Retinal pigment epithelial cell (primary cell): ENCODE results near the gene SIRT7.

Source experiments
- DNase-seq: peaks from one replicate; pipeline ENCODE4 v3.0.0-alpha.2; 2010; ENCODE audit warnings: low read depth
- H3K4me3 ChIP-seq: 2 replicates; pipeline ENCODE4 v1.5.1; 2011; ENCODE audit warnings: mild to moderate bottlenecking, low read length, control low read depth, moderate library complexity
- TF ChIP-seq, protein P1 (sequence below): conservative IDR thresholded peaks from 2 replicates; pipeline ENCODE4 v1.5.1; 2011; ENCODE audit warnings: low read depth, low read length, control low read depth, inconsistent platforms

The SIRT7 gene

DNA sequence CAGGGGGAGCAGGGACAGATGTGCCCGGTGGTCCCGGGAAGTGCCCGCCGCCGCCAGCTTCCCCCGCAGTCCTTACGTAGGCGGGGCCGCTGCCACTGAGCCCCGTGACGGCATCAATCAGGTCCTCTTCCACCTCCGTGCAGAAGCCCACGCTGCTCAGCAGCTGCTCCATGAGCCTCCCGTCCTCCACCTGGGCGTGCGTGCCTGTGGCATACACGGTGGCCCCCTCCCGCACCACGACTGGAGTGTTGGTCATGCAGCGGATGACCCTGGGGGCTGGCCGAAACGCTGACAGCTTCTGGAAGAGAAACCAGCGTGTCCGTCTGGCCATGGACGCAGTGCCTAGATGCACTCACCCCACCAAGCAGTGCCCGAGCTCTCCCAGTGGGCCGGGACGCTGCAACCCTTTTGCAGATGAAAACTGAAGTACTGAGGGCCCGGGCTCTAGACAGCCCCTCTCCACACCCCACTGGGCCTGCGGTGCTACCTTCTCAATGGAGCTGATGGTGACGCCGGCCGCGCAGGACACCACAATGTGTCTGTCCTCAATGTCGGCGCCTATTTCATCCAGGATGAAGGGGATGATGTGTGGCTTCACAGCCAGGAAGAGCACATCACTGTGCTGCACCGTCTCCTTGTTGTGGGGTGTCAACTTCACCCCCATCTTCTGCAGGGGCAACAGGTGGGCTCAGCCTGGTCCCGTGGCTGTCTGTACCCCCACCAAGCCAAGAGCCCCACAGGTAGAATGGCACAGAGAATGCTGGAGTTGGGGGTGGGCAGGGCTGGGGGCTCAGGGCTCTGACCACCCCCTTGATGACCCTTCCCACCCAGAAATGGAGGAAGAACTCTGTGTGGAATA, 17.1 kb upstream of the SIRT7 start:
- no peak overlapping the region for H3K4me3 ChIP-seq
- DNase-seq: no peak
- TF ChIP-seq, protein P1, sequence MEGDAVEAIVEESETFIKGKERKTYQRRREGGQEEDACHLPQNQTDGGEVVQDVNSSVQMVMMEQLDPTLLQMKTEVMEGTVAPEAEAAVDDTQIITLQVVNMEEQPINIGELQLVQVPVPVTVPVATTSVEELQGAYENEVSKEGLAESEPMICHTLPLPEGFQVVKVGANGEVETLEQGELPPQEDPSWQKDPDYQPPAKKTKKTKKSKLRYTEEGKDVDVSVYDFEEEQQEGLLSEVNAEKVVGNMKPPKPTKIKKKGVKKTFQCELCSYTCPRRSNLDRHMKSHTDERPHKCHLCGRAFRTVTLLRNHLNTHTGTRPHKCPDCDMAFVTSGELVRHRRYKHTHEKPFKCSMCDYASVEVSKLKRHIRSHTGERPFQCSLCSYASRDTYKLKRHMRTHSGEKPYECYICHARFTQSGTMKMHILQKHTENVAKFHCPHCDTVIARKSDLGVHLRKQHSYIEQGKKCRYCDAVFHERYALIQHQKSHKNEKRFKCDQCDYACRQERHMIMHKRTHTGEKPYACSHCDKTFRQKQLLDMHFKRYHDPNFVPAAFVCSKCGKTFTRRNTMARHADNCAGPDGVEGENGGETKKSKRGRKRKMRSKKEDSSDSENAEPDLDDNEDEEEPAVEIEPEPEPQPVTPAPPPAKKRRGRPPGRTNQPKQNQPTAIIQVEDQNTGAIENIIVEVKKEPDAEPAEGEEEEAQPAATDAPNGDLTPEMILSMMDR: no peak

DNA sequence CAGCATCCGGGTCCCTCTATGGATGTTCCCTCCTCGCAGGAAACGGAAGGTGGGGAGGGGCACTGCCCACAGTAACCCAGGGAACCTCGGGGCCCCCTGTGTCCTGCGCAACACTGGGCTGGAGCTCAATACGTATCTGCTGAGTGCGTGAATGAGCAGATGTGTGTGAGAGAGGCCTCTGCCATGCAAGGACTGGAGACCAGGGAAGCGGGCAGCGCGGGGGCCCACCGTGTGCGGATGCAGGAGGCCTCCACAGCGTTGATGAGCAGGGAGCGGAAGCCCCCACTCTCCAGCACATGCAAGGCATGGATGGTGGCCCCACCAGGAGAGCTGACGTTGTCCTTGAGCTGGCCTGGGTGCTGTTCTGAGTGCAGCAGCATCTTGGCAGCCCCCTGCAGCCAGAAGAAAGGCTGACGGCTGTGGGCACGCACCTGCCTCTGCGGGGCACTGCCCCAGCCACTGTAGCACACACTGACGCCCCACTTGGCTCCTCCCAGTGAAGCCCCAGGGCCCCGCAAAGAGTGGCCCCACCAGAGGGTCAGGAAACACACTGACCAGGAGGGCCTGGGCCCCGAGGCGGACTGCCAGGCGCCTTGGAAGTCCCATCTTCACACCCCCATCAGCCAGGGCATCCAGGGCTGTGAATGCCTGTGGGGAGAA, 16.3 kb upstream of the SIRT7 start:
- no peak overlapping the region for H3K4me3 ChIP-seq
- TF ChIP-seq, protein P1: no peak
- no peak for DNase-seq

DNA sequence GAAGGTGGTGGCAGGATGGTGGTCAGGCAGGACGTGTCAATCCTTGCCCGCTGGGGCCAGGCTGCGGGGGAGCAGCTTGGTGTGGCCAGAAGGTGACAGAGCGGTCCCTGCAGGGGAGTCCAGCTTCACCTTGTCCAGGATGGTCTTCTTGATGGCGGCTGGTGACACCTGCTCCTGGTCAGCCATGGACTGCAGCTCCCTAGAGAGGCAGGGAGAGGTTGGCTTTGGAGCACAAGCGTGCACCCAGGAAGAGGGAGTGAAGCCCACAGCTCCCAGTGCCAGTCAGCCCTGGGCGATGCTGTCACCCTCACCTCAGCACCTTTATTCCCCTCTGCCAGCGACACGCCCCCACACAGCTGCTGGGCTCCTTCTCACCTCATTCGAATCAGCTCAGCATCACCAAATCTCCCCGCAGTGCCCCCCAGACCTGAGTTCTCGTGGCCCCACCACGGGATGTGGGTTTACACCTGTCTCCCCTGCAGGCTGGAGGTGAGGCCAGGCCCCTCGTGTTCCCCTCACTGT, 15.3 kb upstream of the SIRT7 start:
- TF ChIP-seq, protein P1: no peak
- DNase-seq: no peak
- H3K4me3 ChIP-seq: no peak overlapping the region

DNA sequence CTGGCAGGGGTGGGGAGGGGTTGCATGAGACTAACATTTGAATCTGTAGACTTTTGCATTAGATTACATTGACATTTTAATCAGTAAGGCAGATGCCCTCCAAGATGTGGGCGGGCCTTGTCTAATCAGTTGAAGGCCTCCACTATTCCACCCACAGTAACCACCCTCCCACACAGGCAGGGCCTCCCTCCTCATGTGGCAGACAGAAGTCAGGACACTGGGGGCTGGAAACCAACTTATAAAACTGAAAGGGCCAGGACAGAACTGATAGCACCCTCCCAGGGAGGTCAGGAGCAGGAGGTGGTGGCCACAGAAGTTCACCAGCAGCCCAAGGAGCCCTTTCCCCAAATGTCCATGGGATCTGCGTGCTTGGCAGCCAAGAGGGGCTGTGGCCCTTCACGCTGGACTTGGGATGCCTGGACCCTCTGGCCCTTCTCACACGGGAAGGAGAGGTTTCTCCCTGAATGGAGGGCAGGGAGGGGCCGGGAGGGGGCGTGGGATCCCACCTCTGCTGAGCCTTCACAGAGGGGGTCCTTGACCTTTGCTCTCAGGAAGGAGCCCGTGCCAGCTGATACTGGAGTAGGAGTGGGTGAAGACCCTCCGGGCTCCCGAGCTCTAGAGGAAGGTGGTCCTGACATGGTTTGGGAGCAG, 14.5 kb upstream of the SIRT7 start:
- H3K4me3 ChIP-seq: no peak overlapping the region
- TF ChIP-seq, protein P1: no peak
- no peak for DNase-seq

DNA sequence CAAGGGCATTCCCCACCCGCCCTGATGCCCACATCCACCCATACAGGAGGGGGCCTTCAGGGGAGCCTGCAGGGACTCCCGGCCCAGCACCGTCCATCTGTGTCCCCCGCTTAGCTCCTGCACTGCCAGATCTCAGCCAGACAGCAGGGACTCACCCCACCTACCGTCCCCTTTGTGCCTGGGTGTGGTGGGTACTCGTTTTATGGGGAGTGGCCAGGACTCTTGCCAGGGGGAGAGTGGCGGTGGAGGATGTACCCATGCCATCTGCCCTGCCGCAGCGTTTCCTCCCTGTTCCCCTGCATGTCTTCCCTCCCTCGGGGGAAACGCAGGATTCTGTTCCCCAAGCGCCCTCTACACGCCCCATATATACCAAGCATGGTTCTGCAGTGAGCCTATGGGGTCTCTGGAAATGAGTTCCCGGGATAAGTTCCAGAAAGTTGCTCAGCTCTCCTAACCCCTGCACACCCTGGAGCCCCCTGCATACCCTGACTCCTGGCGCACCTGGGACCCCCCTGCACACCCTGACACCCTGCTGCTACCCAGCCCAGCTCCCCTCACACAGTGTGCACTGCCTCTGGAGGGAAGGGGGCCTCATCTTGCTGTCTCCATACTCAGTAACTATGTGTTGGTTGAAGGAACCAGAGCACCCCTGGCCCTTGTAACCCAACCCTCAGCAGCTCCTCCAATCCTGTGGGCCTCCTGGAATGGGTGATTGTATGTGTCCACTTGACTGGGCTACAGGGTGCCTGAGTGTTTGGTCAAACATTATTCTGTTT, 13.8 kb upstream of the SIRT7 start:
- DNase-seq: no peak
- H3K4me3 ChIP-seq: no peak overlapping the region
- TF ChIP-seq, protein P1: no peak

DNA sequence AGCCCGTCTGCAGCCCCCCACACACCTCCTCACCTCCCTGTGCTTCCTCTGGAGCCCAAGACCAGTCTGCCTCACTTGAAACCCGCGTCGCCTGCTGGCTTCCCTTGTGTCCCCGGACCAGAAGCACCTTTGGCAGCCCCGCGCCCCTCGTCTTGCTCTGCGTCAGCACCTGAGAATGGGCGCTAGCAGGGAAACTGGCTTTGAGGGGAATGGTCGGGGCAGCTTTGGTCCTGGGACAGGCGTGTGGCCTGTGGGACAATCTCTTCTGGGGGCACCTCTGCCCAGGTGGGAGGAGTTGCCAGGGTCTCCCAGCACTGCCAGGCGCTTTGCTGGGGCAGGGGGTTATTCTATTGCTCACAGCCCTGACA, 13.2 kb upstream of the SIRT7 start:
- TF ChIP-seq, protein P1: no peak
- no peak overlapping the region for H3K4me3 ChIP-seq
- DNase-seq: no peak
